ENCODE results near the gene PRDM16.

Gene PRDM16

GRCh38 chr1:3240524-3241235 lies 171.7 kb downstream of the PRDM16 start:
- no peak for TF ChIP-seq ZNF565 (CRISPR knock-in tag; conservative IDR thresholded peaks at IDR 0.05; ENCODE audit: low read depth)
- TF ChIP-seq RARB (CRISPR knock-in tag; IDR thresholded peaks at IDR 0.05), result no peak
- no peak for TF ChIP-seq ARNTL (CRISPR knock-in tag; IDR thresholded peaks at IDR 0.05; ENCODE audit: borderline replicate concordance, low read depth)
- no peak for TF ChIP-seq ZFP30 (CRISPR knock-in tag; IDR thresholded peaks at IDR 0.05)
- no peak for TF ChIP-seq CSRNP3 (CRISPR knock-in tag; IDR thresholded peaks at IDR 0.05)
- no peak for TF ChIP-seq SNAI2 (CRISPR knock-in tag; IDR thresholded peaks at IDR 0.05)
- no peak for TF ChIP-seq PPARA (CRISPR knock-in tag; IDR thresholded peaks at IDR 0.05; ENCODE audit: borderline replicate concordance)
- TF ChIP-seq TOX (CRISPR knock-in tag; IDR thresholded peaks at IDR 0.05; ENCODE audit: borderline replicate concordance), result no peak
- TF ChIP-seq ESRRG (CRISPR knock-in tag; IDR thresholded peaks at IDR 0.05), result no peak
- TF ChIP-seq BACH2 (CRISPR knock-in tag; IDR thresholded peaks at IDR 0.05; ENCODE audit: borderline replicate concordance), result no peak
- no peak for TF ChIP-seq CREB5 (CRISPR knock-in tag; IDR thresholded peaks at IDR 0.05; ENCODE audit: low read depth)
- no peak for TF ChIP-seq TSHZ2 (CRISPR knock-in tag; IDR thresholded peaks at IDR 0.05)
- no peak for ATAC-seq

- TF ChIP-seq TCF4 (CRISPR knock-in tag; IDR thresholded peaks at IDR 0.05; ENCODE audit: borderline replicate concordance) (no peak), ESRRG (CRISPR knock-in tag; IDR thresholded peaks at IDR 0.05) (no peak), TOX (CRISPR knock-in tag; IDR thresholded peaks at IDR 0.05; ENCODE audit: borderline replicate concordance) (no peak), POU6F1 (CRISPR knock-in tag; IDR thresholded peaks at IDR 0.05; ENCODE audit: borderline replicate concordance, low read depth) (no peak), ZFP3 (CRISPR knock-in tag; IDR thresholded peaks at IDR 0.05) (no peak), CREB5 (CRISPR knock-in tag; IDR thresholded peaks at IDR 0.05; ENCODE audit: low read depth) (no peak)
- ATAC-seq, result no peak
Observed at GRCh38 chr1:3241236-3241550, 172.2 kb downstream of the PRDM16 start.

GRCh38 chr1:3241673-3242407 lies 172.8 kb downstream of the PRDM16 start:
- TF ChIP-seq ZFP3 (CRISPR knock-in tag; IDR thresholded peaks at IDR 0.05) (no peak), TCF4 (CRISPR knock-in tag; IDR thresholded peaks at IDR 0.05; ENCODE audit: borderline replicate concordance) (no peak), ZNF8 (CRISPR knock-in tag; IDR thresholded peaks at IDR 0.05) (no peak)
- ATAC-seq, result no peak
